IMR-90 (cell line): Measurements from ENCODE around the gene KAT7.

Experiments used
- CEBPB ChIP-seq: IDR thresholded peaks from 2 replicates; pipeline ENCODE4 v1.6.1; 2012; ENCODE audit warnings: low read depth, low read length, improper control_type of control experiment
- CHD1 ChIP-seq: IDR thresholded peaks from 2 replicates; pipeline ENCODE4 v1.6.1; 2012; ENCODE audit warnings: low read depth, low read length, improper control_type of control experiment
- CTCF ChIP-seq: conservative IDR thresholded peaks from 2 replicates; pipeline ENCODE4 v1.5.1; 2012; ENCODE audit warnings: mild to moderate bottlenecking, low read depth, low read length, improper control_type of control experiment
- FOS ChIP-seq: fragments of 150-350 bp; IDR thresholded peaks from 2 replicates; pipeline ENCODE4 v1.6.1; 2016; ENCODE audit warnings: low read depth, low read length
- MAFK ChIP-seq: IDR thresholded peaks from 2 replicates; pipeline ENCODE4 v1.6.1; 2012; ENCODE audit warnings: low read depth, low read length, improper control_type of control experiment
- MAZ ChIP-seq: IDR thresholded peaks from 2 replicates; pipeline ENCODE4 v1.6.1; 2012; ENCODE audit warnings: low read depth, mild to moderate bottlenecking, low read length, improper control_type of control experiment, moderate library complexity, borderline replicate concordance
- MXI1 ChIP-seq: IDR thresholded peaks from 2 replicates; pipeline ENCODE4 v1.6.1; 2012; ENCODE audit warnings: low read depth, mild to moderate bottlenecking, low read length, moderate library complexity, borderline replicate concordance
- NFE2L2 ChIP-seq: fragments of 150-350 bp; IDR thresholded peaks from 2 replicates; pipeline ENCODE4 v1.6.1; 2016; ENCODE audit warnings: low read depth, mild to moderate bottlenecking, low read length
- POLR2A ChIP-seq: IDR thresholded peaks from 2 replicates; pipeline ENCODE4 v1.6.1; 2012; ENCODE audit warnings: mild to moderate bottlenecking, low read depth, low read length
- RAD21 ChIP-seq: IDR thresholded peaks from 2 replicates; pipeline ENCODE4 v1.6.1; 2012; ENCODE audit warnings: low read length, improper control_type of control experiment
- RCOR1 ChIP-seq: IDR thresholded peaks from 2 replicates; pipeline ENCODE4 v1.6.1; 2012; ENCODE audit warnings: mild to moderate bottlenecking, low read length, improper control_type of control experiment; ENCODE audit not compliant: insufficient replicate concordance
- RFX5 ChIP-seq: IDR thresholded peaks from 2 replicates; pipeline ENCODE4 v1.8.0; 2012; ENCODE audit warnings: low read depth, mild to moderate bottlenecking, low read length, moderate library complexity
- SMC3 ChIP-seq: fragments of 150-350 bp; IDR thresholded peaks from 2 replicates; pipeline ENCODE4 v1.6.1; 2016; ENCODE audit warnings: low read depth, mild to moderate bottlenecking, antibody characterized with exemption, low read length, moderate library complexity
- USF2 ChIP-seq: fragments of 150-350 bp; IDR thresholded peaks from 2 replicates; pipeline ENCODE4 v1.6.1; 2017; ENCODE audit warnings: mild to moderate bottlenecking, antibody characterized with exemption, low read length, low read depth

- TF ChIP-seq SMC3 (no peak), RAD21 (no peak), CTCF (no peak), MXI1 (no peak), RFX5 (no peak), FOS (no peak), CEBPB (no peak), RCOR1 (no peak), POLR2A (no peak), NFE2L2 (no peak), USF2 (no peak), CHD1 (no peak), MAZ (no peak), MAFK (no peak)
These were observed 80.5 kb downstream of the KAT7 start for GRCh38 chr17:49869038-49869374.
